GM12875 (cell line): ENCODE results near the gene PARD3.

Experiments used
- H3K4me3 ChIP-seq: one replicate; pipeline ENCODE4 v1.5.1; 2011; ENCODE audit warnings: low read depth, low read length, control low read depth
- TF ChIP-seq, protein P1 (sequence below): IDR thresholded peaks from 2 replicates; pipeline ENCODE4 v1.5.1; 2011; ENCODE audit warnings: low read depth, mild to moderate bottlenecking, control low read depth, inconsistent platforms, low read length, moderate library complexity, borderline replicate concordance; ENCODE audit not compliant: insufficient read depth

The PARD3 gene

DNA sequence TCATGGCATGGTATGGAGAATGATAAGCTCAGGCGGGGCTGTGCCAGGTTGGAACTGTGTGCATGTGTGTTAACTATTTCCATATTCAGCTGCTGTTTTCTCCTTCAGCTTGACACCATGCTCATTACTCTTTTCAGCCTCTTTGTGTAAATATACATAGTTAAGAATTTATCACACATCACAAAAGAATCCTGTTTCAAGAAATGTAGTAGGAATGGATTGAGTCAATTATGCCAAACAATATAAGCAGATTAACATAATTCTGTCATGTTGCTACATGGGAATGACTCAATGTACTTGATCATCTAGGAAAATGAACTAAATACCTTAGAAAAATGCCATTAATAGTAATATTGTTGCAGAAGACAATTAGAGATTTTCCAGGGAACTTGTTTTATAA, 687.4 kb downstream of the PARD3 start:
- TF ChIP-seq, protein P1, sequence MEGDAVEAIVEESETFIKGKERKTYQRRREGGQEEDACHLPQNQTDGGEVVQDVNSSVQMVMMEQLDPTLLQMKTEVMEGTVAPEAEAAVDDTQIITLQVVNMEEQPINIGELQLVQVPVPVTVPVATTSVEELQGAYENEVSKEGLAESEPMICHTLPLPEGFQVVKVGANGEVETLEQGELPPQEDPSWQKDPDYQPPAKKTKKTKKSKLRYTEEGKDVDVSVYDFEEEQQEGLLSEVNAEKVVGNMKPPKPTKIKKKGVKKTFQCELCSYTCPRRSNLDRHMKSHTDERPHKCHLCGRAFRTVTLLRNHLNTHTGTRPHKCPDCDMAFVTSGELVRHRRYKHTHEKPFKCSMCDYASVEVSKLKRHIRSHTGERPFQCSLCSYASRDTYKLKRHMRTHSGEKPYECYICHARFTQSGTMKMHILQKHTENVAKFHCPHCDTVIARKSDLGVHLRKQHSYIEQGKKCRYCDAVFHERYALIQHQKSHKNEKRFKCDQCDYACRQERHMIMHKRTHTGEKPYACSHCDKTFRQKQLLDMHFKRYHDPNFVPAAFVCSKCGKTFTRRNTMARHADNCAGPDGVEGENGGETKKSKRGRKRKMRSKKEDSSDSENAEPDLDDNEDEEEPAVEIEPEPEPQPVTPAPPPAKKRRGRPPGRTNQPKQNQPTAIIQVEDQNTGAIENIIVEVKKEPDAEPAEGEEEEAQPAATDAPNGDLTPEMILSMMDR = no peak
- no peak overlapping the region for H3K4me3 ChIP-seq

DNA sequence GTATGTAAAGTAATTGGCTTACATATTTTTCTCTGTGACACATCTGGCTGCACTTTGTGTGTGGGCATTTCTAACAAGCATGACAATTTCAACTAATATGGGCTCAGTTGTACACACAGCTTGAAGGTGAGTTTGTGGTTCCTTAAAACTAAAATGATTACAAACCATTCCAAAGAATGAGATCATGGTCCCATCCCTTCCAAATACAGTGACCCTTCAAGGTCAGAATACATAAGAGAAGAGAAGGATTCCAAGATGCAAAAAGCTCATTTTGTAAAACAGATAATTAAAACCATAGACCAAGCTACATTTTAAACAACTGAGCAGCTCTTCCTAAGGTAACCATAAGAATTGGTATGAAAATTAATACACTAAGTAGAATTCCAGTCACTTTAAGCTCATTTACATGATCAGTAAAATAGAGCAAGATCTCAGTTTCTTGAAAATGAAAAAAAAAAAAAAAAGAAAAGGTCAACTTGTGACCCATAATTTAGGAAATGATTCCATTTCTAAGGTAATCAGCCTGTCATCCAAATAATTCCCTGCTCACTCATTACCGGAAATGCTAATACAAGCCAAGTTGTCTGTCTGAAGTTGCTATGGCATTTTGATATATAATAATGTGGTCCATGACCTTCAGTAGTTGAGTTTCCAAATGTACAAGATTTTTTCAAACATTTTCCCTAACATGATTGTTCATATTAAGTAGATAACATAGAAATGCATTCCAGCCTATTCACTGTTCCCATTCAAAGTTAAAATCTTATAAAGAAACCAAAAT, 688.5 kb downstream of the PARD3 start:
- no peak overlapping the region for H3K4me3 ChIP-seq
- TF ChIP-seq, protein P1 = no peak

DNA sequence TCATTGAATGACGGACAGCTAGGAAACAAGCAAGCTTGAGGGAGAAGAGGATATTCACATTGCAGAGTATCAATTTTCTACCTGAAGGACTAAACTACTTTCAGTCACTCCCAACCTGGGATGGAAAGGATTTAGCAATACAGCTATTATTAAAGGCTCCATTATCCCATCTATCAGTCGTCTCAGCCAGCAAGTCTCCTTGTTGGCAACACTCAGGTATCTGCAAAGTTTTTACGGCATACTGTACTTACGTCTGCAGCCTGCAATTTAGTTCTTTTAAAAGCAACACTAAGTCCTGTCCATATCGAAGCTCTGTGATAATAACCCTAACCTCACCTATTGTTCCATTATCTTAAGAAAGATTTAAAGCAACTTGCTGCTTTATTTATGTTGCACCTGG, 689.4 kb downstream of the PARD3 start:
- TF ChIP-seq, protein P1 = no peak
- no peak overlapping the region for H3K4me3 ChIP-seq

DNA sequence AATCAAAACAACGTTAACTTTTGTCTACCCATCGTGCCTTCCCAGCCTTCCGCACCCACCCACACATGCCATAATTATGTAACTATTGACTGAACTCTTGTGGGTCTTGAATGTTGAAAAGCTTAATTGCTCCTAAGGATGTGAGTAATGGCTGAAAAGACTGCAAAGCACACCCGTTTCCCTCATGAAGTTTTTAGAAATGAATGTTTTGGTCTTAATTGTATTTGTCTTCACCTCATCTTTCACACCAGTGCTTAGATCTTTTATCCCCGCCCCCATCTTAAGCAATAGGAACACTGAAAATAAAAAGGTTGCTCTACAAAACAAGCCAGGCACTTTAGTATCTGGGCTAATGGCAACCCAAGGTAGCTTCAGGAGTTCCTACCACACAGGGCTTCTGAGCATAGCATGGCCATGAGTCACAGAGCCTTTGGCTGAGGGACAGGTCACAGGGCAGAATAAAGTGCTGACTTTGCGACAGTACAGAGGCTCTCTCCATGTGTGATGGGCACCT, 690.5 kb downstream of the PARD3 start:
- TF ChIP-seq, protein P1 = no peak
- H3K4me3 ChIP-seq = no peak overlapping the region

DNA sequence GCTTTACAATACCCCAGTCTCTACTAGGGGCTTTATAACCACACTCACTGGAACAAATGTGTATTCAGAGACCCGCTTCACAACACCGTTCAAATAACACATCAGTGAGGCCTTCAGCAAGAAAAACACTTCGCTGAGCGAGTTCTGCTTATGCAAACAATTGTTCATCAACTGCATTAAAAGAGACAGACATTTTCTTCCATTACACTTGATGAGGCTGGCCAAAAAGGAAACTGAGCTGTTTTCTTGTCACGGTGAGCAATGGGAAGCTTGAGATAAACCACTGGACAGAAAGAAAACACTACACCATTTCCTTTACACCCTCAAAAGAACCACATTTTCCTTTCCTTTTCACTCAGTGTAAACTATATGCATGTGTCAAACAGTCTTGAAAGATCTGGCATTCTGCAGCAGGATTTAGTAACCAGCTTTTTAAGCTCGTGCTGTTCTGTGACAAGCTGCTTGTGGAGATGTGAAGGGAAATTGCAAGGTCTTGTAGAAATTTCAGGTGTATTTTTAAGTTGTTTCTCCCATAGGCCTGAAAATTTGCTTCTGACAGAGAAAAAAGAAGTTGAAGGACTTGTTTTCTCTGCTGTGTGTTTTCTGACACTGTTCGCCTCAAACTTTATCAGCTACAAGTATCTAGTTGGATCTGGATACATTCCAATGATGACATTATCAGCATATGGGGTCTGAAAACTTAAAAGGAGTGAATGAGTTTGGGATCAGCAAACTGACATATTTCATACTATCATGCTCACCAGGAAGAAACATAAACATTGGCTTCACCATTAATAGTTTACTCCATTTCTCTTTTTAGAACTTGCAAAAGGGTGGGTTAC, 693.1 kb downstream of the PARD3 start:
- H3K4me3 ChIP-seq = no peak overlapping the region
- TF ChIP-seq, protein P1 = no peak

DNA sequence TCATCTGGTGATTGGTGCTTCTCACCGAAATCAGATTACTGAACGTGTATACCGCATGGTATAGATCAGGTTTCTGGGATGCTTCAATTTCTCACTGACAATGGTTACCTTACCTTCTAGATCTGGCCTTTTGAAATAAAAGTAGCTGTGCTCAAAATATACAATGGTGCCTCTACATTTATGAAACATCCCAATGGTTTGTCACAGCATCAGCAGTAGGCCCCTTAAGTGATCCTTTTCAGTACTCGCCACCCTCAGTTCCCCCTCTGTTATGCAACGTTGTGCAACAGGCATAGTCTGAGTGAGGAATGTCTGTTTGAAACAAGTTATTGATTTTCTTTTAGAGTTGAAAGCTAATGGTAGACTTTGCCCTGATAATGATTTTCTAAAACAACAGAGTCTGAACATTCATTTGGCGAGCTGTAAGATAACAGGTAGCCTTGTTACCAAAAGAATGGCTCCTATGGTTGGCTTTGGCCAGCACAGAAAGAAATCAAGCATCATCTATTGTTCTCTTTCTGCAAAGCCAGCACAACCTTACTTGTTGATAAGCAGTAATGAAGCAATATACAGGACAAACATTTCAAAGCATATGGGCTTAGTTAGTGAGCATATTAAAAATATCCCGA, 693.9 kb downstream of the PARD3 start:
- no peak overlapping the region for H3K4me3 ChIP-seq
- TF ChIP-seq, protein P1 = no peak
